Progenitor cell of endocrine pancreas (in vitro differentiated cells): ENCODE results near the gene NEDD9. TPM values are rescaled to one million over a fixed set of nuclear protein-coding genes. Genes with fewer than 3 reads are reported as not detected.

Source experiments
- DNase-seq: peaks from one replicate; pipeline ENCODE4 v3.0.0; 2021; ENCODE audit warnings: low spot score; ENCODE audit not compliant: unreplicated experiment
- H3K27ac Mint-ChIP-seq: 2 replicates; pipeline ENCODE4 v1.8.0; 2021; ENCODE audit warnings: mild to moderate bottlenecking, moderate library complexity, mixed read lengths
- H3K27me3 Mint-ChIP-seq: 2 replicates; pipeline ENCODE4 v1.8.0; 2021; ENCODE audit warnings: mixed read lengths
- H3K36me3 Mint-ChIP-seq: 2 replicates; pipeline ENCODE4 v1.8.0; 2022; ENCODE audit warnings: mixed read lengths; ENCODE audit not compliant: insufficient read depth
- H3K4me1 Mint-ChIP-seq: 2 replicates; pipeline ENCODE4 v1.8.0; 2021; ENCODE audit warnings: low read depth, mixed read lengths
- H3K4me3 Mint-ChIP-seq: 2 replicates; pipeline ENCODE4 v1.8.0; 2021; ENCODE audit warnings: low read depth, mild to moderate bottlenecking, moderate library complexity, mixed read lengths
- H3K9me3 Mint-ChIP-seq: 2 replicates; pipeline ENCODE4 v1.8.0; 2021; ENCODE audit warnings: low read depth, mixed read lengths
- CTCF ChIP-seq: fragments of 200-600 bp; sonication (generic); IDR thresholded peaks from one replicate; pipeline ENCODE4 v1.5.0; 2021; ENCODE audit warnings: antibody characterized with exemption, mild to moderate bottlenecking; ENCODE audit not compliant: unreplicated experiment
- total RNA-seq: library from RNA; stranded (reverse); gene quantifications from 2 replicates; pipeline ENCODE4 v1.2.1, GENCODE V29; 2021

The NEDD9 gene
- total RNA-seq, 1 donor from 2014 or later = 14.1 TPM

DNA sequence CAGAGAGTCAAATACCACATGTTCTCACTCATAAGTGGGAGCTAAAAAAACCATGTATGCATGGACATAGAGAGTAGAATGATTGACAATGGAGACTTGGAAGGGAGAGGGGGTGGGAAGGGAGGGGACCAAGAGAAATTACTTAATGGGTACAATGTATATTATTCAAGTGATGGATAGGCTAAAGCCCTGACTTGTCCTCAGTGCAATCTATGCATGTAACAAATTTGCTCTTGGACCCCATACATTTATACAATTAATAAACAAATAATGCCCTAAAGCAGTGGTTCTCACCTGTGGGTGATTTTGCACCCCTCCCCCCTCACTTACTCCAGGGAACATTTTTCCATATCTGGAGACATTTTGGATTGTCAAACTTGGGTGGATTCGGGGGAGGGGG lies 33.5 kb upstream of the NEDD9 start:
- no peak for DNase-seq
- no peak for TF ChIP-seq CTCF
- Mint-ChIP-seq H3K27me3 (peaks cover 3% of the 10 kb centered on the region), H3K9me3 (no peaks in the 10 kb centered on the region), H3K27ac (no peak overlapping the region), H3K4me1 (peaks cover 29% of the 10 kb centered on the region), H3K4me3 (no peak overlapping the region), H3K36me3 (no peaks in the 10 kb centered on the region)

DNA sequence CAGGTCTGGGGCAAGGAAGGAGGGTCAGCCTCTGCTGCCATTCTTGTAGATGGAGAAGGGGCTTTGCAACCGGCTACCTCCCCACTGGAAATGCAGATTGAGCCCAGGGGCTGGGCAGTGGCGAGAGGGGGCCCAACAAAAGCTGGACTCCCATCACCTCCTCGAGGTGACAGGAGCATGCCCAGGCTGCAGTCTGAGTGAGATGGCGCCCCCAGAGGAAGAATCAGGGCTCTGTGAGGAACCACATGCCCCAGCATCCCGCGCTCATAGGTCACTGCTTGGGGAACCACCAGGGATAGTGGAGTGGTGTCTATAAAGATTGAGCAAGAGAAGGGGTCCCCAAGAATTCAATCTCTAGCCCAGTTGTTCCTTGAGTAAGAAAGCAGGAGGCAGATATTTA lies 31.6 kb upstream of the NEDD9 start:
- no peak overlapping the region for H3K27ac Mint-ChIP-seq
- no peak overlapping the region for H3K4me3 Mint-ChIP-seq
- H3K4me1 Mint-ChIP-seq = peaks cover 12% of the 10 kb centered on the region
- no peak for DNase-seq
- H3K9me3 Mint-ChIP-seq = no peaks in the 10 kb centered on the region
- peaks cover 5% of the 10 kb centered on the region for H3K27me3 Mint-ChIP-seq
- no peaks in the 10 kb centered on the region for H3K36me3 Mint-ChIP-seq
- TF ChIP-seq CTCF = no peak

DNA sequence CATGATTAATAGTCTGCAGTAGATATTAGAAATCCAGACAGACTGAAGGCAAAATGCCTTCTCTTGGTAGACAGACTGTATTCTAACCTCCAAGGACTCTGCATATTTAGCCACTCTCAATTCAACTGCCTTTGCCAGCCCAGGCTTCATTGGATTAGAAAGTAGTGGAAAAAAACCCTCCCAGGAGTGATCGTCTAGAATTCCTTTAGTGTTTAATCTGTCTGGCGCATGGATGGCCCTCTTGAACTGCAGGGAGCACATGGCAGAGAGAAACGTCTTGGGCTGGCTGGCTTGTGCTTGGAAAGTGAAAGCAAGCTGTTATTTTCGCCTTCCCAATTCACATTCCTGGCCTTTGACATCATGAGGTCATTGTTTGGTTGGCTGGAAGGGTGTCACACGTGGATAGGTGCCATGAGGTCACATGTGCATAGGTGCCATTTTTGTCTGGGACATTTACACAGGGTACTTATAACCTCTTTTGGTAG lies 30.9 kb upstream of the NEDD9 start:
- no peaks in the 10 kb centered on the region for H3K36me3 Mint-ChIP-seq
- H3K9me3 Mint-ChIP-seq = no peaks in the 10 kb centered on the region
- no peak overlapping the region for H3K4me3 Mint-ChIP-seq
- peak overlapping the region; percentile 17 for H3K27ac Mint-ChIP-seq
- no peak for DNase-seq
- peaks cover 5% of the 10 kb centered on the region for H3K27me3 Mint-ChIP-seq
- peaks cover 15% of the 10 kb centered on the region for H3K4me1 Mint-ChIP-seq
- TF ChIP-seq CTCF = no peak

DNA sequence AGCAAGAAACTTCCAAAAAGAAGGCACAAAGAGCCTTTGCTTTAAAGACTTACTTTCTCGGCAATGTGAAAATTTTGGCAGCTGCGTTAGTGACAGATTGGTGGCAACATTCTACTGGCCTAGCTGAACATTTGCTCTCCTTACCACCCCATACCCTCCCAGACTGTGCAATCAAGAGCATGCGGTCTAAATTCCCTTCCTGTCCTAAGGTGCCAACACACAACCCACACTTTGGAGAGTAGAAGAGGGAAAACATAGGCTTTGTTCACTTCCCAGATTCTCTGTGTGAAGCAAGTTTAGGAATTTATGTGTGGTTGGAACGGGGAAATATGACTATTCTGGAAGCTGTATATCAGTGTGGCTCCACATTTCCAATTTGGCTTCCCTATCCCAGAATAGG lies 29.8 kb upstream of the NEDD9 start:
- Mint-ChIP-seq H3K27ac (no peak overlapping the region), H3K36me3 (no peaks in the 10 kb centered on the region), H3K4me1 (peaks cover 15% of the 10 kb centered on the region), H3K27me3 (peaks cover 5% of the 10 kb centered on the region), H3K4me3 (no peak overlapping the region), H3K9me3 (no peaks in the 10 kb centered on the region)
- DNase-seq = no peak
- TF ChIP-seq CTCF = no peak

DNA sequence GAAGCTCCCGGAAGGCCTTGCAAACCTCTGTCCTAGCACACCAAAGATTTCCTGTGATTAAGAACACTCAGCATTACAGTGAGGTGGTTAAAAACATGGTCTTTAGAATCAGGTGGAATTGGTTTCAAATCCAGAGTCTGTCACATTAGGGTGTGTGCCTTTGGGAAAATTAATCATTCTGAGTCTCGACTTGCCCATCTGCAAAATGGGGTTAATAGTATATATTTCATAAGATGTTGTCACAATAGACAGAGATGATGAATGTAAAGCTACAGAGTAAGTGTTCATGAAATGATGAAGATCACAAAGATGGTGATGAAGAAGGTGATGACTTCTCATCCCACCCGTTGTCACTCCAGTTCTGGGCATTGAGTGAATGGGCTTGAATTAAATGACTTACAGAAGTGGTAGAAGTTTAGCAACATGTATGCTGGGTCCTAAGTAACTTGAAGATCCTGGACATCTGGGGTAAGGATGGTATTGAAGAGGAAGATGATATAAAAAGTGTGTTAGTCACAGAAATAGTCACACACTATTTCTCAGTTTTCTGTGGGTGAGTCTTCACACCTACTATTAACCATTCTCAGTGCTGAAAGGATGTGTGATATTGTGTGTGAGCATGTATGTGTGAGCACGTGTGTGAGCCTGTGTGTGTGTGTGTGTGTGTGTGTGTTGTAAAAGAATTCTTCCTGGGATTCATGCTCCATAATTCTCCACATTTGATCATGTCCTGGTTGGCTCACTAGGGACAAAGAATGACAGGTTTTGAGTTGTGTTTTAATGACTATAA lies 28.0 kb upstream of the NEDD9 start:
- Mint-ChIP-seq H3K4me1 (peaks cover 15% of the 10 kb centered on the region), H3K27ac (no peak overlapping the region), H3K36me3 (no peaks in the 10 kb centered on the region), H3K27me3 (peaks cover 5% of the 10 kb centered on the region), H3K4me3 (no peak overlapping the region), H3K9me3 (no peaks in the 10 kb centered on the region)
- no peak for TF ChIP-seq CTCF
- no peak for DNase-seq
